HFF-Myc (cell line): ENCODE measurements around the gene THAP12.
A peak's percentile ranks its signal among the peaks of the same experiment; 100 is the strongest.

Experiments used
- DNase-seq: peaks from one replicate; pipeline ENCODE4 v3.0.0-alpha.2; 2011; ENCODE audit warnings: low read depth; ENCODE audit errors: extremely low read depth
- H3K4me3 ChIP-seq: replicated peaks from 2 replicates; pipeline ENCODE4 v1.5.1; 2011; ENCODE audit warnings: low read depth, mild to moderate bottlenecking, control low read depth, low read length
- TF ChIP-seq, protein P1 (sequence below): IDR thresholded peaks from 2 replicates; pipeline ENCODE4 v1.5.1; 2012; ENCODE audit warnings: mild to moderate bottlenecking, low read depth, low read length, control low read depth; ENCODE audit errors: missing control alignments

THAP12 gene, protein sequence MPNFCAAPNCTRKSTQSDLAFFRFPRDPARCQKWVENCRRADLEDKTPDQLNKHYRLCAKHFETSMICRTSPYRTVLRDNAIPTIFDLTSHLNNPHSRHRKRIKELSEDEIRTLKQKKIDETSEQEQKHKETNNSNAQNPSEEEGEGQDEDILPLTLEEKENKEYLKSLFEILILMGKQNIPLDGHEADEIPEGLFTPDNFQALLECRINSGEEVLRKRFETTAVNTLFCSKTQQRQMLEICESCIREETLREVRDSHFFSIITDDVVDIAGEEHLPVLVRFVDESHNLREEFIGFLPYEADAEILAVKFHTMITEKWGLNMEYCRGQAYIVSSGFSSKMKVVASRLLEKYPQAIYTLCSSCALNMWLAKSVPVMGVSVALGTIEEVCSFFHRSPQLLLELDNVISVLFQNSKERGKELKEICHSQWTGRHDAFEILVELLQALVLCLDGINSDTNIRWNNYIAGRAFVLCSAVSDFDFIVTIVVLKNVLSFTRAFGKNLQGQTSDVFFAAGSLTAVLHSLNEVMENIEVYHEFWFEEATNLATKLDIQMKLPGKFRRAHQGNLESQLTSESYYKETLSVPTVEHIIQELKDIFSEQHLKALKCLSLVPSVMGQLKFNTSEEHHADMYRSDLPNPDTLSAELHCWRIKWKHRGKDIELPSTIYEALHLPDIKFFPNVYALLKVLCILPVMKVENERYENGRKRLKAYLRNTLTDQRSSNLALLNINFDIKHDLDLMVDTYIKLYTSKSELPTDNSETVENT

DNA sequence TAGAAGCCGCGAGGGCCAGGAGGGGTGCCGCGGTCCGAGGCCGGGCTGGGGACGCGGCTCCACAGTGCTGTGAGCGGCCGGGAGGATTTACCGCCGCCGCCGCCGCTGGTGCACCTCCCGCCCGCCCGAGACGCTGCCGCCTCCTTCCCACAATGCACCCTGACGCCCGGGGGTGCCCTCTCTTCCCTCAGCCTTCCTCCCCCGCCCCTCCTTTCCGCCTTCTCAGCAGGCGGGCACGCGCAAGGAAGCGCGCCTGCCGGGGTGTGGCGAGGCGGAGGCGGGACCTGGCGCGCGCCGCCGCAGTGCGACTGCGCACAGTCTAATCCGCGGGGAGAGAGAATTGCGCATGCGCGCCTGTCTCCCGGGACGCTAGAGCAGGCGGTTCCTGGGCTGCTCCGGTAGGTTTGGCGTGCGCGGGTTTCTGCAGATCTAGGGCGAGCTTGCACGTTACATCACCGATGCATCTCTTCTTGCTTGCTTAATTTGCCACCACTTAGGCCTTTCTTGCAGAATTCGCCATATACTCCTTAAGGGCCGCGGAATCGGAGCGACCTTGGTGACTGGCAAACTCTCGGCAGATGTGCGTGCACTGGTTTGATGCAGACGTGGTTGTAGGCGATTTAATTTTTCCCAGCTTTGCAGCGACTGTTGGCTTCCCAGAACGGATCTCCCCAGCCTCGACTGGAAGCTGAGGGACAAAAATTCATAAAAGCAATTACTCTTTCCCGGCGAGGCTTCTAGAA lies at the start of gene THAP12, which contains the start of gene GVQW3:
TSS of gene THAP12 (minus strand) at position 156 of the 743 bp plus-strand sequence. CDS start 296 bp downstream, outside the sequence.
TSS of gene GVQW3 (plus strand) at position 347 of the 743 bp plus-strand sequence. CDS start 506 bp downstream, outside the sequence.
- peak within 1 kb of the TSS; percentile 86 for H3K4me3 ChIP-seq
- DNase-seq: peak; percentile 78
- TF ChIP-seq, protein P1, sequence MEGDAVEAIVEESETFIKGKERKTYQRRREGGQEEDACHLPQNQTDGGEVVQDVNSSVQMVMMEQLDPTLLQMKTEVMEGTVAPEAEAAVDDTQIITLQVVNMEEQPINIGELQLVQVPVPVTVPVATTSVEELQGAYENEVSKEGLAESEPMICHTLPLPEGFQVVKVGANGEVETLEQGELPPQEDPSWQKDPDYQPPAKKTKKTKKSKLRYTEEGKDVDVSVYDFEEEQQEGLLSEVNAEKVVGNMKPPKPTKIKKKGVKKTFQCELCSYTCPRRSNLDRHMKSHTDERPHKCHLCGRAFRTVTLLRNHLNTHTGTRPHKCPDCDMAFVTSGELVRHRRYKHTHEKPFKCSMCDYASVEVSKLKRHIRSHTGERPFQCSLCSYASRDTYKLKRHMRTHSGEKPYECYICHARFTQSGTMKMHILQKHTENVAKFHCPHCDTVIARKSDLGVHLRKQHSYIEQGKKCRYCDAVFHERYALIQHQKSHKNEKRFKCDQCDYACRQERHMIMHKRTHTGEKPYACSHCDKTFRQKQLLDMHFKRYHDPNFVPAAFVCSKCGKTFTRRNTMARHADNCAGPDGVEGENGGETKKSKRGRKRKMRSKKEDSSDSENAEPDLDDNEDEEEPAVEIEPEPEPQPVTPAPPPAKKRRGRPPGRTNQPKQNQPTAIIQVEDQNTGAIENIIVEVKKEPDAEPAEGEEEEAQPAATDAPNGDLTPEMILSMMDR: no peak

DNA sequence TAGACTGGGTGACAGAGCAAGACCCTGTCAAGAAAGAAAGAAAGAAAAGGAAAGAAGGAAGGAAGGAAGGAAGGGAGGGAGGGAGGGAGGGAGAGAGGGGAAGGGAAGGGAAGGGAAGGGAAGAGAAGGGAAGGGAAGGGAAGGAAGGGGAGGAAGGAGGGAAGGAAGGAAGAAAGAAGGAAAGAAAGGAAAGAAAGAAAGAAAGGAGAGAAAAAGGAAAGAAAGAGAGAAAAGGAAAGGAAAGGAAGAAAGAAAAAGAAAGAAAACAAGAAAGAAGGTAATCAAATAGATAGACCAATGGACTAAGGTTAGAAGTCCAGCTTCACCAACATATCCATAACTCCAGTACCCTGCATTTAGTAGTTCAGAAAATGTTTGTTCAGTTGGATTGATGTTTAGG lies 45.7 kb upstream of the THAP12 start:
- no peak overlapping the region for H3K4me3 ChIP-seq
- TF ChIP-seq, protein P1: no peak
- DNase-seq: no peak

DNA sequence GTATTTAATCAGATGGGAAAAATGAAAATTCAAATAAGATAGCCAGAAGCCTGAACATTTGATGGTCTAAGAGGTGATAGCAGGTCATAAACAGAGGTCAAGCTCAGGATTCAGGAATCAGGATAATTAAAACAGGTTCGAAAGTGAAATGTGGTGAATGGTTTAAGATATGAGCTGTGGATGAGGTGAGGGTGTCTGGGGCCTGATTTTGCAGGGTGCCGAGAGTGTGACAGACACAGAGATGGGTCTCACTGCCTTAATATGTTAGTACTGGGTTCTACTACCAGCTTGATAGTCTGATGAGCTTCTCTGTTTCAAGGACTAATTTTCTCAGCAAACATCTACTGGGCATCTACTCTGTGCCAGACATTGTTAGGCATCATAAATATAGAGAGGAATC lies 44.0 kb upstream of the THAP12 start:
- TF ChIP-seq, protein P1: no peak
- H3K4me3 ChIP-seq: no peak overlapping the region
- DNase-seq: no peak

GRCh38 chr11:76424379-76424778 lies 43.4 kb upstream of the THAP12 start:
- no peak overlapping the region for H3K4me3 ChIP-seq
- no peak for DNase-seq
- TF ChIP-seq, protein P1: no peak

- H3K4me3 ChIP-seq: no peak overlapping the region
- TF ChIP-seq, protein P1: peak; percentile 45
- no peak for DNase-seq
Observed at GRCh38 chr11:76419896-76420295, 39.0 kb upstream of the THAP12 start.

DNA sequence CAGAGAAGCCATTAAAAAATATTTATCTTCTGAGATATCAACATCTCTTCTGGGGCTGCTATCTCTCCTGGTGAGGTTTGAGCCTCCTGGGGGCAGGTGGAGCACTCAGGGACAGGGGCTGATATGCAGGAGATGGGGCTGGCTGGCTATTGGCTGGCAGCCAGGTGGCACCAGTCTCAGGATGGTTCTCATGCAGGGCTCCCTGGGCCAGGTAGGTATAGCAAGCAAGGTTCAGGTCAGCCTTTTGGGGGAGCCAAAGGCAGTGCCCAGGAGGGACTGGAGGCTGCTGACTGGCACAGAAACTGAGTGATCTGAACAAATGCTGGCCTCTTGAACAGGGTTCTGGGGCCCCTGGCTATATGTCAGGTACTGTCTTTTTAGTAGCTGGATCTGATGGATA lies 34.1 kb upstream of the THAP12 start:
- no peak overlapping the region for H3K4me3 ChIP-seq
- TF ChIP-seq, protein P1: no peak
- DNase-seq: no peak
